Activated T-cell treated with anti-CD3 and anti-CD28 coated beads, Interleukin-2, amount 50 U/mL, for 24 hours (primary cell): ENCODE measurements around the gene SP7.
"Not testable (repeated sequence)": the region's sequence is repeated elsewhere in the genome, so short reads cannot be mapped to it uniquely, and the experiment has no call there.

Experiments used
- DNase-seq: peaks from one replicate; pipeline ENCODE4 v3.0.0-alpha.2; 2020
- H3K27ac Mint-ChIP-seq: 2 replicates; pipeline ENCODE4 v1.8.0; 2020; ENCODE audit warnings: mild to moderate bottlenecking, mixed read lengths
- H3K27me3 Mint-ChIP-seq: 2 replicates; pipeline ENCODE4 v1.8.0; 2020; ENCODE audit warnings: mixed read lengths
- H3K36me3 Mint-ChIP-seq: 2 replicates; pipeline ENCODE4 v1.8.0; 2020; ENCODE audit warnings: low read depth, mixed read lengths
- H3K4me1 Mint-ChIP-seq: 2 replicates; pipeline ENCODE4 v1.8.0; 2020; ENCODE audit warnings: low read depth, mixed read lengths
- H3K4me3 Mint-ChIP-seq: 2 replicates; pipeline ENCODE4 v1.8.0; 2020; ENCODE audit warnings: mild to moderate bottlenecking, moderate library complexity, mixed read lengths
- H3K9me3 Mint-ChIP-seq: 2 replicates; pipeline ENCODE4 v1.8.0; 2020; ENCODE audit warnings: mixed read lengths

Gene SP7

DNA sequence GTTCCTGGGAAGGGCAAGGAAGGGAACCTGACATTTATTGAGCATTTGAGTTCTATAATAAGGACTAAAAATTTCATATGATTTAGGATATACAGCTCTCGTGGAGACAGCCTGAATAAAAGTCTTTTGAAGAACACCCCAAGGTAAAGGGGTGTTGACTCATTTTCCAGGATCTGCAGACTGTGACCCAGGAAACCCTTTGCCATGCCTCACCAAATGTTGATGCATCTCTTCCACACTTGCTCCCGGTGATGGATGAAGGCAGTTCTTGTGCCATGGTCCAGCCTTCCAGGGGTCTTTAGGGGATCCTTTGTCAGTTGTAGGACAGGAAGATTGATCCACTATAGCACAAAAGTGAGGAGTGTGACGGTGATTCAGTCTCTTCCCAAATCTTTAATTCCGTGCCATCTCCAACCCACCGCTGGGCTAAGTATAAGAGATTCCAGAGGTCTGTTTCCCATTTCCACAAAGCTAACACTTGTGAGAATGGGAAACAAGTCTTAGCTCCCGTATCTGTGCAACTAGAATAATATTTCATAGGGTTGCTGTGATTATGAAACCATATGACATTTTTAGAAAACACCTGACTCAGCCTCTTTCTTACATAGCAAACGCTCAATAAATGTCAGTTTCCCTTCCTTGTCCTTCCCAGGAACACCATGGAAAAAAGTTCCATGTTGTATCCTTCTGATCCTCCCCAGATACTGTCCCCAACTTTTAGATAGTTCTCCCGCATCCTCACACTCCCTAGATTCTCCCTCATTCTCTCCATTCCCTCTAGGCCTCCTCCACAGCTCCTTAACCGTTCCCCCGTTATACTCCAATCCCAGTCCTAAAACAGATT, 15.6 kb downstream of the SP7 start:
- H3K4me1 Mint-ChIP-seq: peaks cover 47% of the 10 kb centered on the region
- H3K27me3 Mint-ChIP-seq: no peaks in the 10 kb centered on the region
- no peaks in the 10 kb centered on the region for H3K9me3 Mint-ChIP-seq
- peaks cover 46% of the 10 kb centered on the region for H3K36me3 Mint-ChIP-seq
- DNase-seq: no peak
- H3K4me3 Mint-ChIP-seq: peak overlapping the region; percentile 95
- H3K27ac Mint-ChIP-seq: peak overlapping the region; percentile 99

DNA sequence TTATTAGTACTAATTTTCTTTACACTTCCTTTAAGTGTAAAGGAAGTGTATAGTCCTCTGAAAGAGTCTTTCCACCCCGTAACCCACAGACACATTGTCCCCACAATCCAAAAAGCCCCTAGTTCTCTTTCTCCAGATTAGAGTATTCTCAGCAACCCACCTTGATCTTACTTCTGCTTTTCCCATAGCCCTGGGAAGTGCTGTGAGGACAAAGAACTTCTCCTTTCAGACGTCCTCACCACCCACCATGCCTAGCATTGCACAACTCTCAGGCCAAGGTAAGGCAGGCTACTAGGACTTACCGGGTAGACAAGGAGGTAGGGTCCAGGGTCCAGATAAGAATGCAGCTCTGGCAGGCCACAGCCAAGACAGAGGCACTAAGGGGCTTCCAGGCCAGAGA, 22.2 kb downstream of the SP7 start:
- peak overlapping the region; percentile 66 for H3K27ac Mint-ChIP-seq
- no peaks in the 10 kb centered on the region for H3K27me3 Mint-ChIP-seq
- H3K4me1 Mint-ChIP-seq: peaks cover 9% of the 10 kb centered on the region
- H3K36me3 Mint-ChIP-seq: peaks cover 79% of the 10 kb centered on the region
- DNase-seq: no peak
- H3K9me3 Mint-ChIP-seq: no peaks in the 10 kb centered on the region
- H3K4me3 Mint-ChIP-seq: no peak overlapping the region

DNA sequence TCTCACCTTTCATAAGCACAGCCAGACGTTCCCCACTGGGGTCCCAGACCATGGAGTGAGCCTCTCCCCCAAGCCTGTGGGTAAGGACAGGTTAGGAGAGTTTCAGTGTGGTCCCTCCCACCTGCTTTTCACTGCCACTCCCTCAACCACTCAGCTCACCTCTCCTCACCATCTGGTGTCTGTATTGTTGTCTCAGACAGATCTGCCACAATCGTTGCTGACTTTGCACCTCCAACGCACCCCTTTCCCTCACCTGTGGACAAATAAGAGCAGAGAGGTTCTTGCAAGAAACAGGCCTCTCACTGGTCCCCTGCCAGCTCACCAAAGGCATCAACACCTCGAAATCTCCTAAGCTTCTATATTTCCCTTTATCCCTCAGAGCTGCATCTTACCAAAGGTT, 27.9 kb downstream of the SP7 start:
- Mint-ChIP-seq H3K4me1 (peaks cover 1% of the 10 kb centered on the region), H3K36me3 (peaks cover 84% of the 10 kb centered on the region), H3K27me3 (no peaks in the 10 kb centered on the region), H3K4me3 (no peak overlapping the region), H3K9me3 (no peaks in the 10 kb centered on the region), H3K27ac (peak overlapping the region; percentile 34)
- no peak for DNase-seq

DNA sequence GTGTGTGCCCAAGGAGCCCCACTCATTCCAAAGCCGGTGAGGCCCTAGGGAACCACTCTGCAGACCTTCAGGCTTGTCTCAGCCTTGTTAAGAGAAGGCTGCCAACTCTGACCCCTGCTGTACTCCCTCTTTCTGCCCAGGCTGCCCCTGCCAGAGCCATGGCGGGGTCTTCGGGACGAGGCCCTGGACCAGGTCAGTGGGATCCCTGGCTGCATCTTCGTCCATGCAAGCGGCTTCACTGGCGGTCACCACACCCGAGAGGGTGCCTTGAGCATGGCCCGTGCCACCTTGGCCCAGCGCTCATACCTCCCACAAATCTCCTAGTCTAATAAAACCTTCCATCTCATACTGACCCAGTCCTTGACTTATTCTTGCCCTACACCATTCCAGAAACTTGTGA, 29.3 kb downstream of the SP7 start:
- peak overlapping the region; percentile 4 for H3K27ac Mint-ChIP-seq
- no peak for DNase-seq
- no peak overlapping the region for H3K4me3 Mint-ChIP-seq
- H3K27me3 Mint-ChIP-seq: no peaks in the 10 kb centered on the region
- no peaks in the 10 kb centered on the region for H3K9me3 Mint-ChIP-seq
- H3K36me3 Mint-ChIP-seq: peaks cover 93% of the 10 kb centered on the region
- H3K4me1 Mint-ChIP-seq: peaks cover 14% of the 10 kb centered on the region

DNA sequence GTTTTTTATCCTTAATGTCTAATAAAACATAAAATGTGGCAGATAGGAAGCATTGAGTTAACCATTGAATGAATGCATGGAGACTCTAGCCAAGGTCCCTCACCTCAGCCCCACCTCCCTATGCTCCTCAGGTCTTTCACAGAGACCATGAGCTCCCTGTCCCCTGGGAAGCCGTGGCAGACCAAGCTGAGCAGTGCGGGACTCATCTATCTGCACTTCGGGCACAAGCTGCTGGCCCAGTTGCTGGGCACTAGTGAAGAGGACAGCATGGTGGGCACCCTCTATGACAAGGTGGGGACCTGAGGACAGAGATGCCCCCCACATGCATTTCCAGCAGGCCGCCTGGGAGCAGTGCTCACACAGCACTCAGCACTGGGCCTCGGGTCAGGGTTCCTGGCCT, 33.3 kb downstream of the SP7 start:
- Mint-ChIP-seq H3K4me3 (peak overlapping the region; percentile 6), H3K27ac (peak overlapping the region; percentile 28), H3K27me3 (no peaks in the 10 kb centered on the region), H3K9me3 (no peaks in the 10 kb centered on the region), H3K4me1 (peaks cover 49% of the 10 kb centered on the region), H3K36me3 (peaks cover 96% of the 10 kb centered on the region)
- DNase-seq: no peak

DNA sequence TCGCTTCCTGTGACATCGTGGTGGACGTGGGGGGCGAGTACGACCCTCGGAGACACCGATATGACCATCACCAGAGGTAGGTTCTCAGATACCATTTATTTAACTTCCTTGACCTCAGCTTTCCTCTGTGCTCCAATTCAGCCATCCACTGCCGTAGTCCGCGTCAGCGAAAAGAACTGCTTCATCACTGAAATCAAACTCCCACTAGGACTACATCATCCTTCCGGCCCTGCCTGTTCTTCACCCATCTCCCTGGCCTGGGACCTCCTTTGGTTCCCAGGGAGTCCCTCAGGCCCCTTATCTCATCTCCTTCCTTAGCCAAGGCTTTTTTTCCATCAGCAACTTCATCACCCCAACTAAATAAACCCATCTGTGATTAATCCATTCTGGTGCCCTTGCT, 36.0 kb downstream of the SP7 start:
- no peak for DNase-seq
- Mint-ChIP-seq H3K36me3 (peaks cover 96% of the 10 kb centered on the region), H3K4me3 (peak overlapping the region; percentile 87), H3K27ac (peak overlapping the region; percentile 91), H3K4me1 (peaks cover 66% of the 10 kb centered on the region), H3K9me3 (no peaks in the 10 kb centered on the region), H3K27me3 (no peaks in the 10 kb centered on the region)

DNA sequence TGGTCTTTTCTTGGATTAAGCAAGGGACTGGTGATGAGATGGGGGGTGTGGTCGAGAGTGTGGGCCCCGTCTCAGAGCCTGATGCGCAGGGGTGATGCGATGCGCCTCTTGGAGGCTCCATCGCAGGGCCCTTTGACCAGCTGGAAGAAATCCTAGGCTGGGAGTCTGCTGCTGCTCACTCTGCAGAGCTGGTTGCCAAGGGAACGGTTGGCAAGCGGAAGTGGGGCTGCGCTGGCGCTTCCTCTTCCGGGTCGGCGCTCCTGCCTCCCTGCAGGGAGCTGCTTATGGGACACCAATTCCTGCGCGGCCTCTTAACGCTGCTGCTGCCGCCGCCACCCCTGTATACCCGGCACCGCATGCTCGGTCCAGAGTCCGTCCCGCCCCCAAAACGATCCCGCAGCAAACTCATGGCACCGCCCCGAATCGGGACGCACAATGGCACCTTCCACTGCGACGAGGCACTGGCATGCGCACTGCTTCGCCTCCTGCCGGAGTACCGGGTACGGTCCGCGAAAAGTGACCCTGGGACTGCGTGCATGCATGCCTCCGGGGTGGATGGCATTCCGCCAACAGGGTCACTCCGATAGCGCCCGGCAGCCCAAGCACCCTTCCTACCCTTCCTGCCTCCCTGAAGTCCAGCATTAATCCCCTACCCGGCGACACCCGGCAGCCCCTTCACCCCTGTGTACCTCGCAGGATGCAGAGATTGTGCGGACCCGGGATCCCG, 36.5 kb downstream of the SP7 start, which contains the start of gene MYG1:
MYG1 (plus strand) TSS at position 242 of the 727 bp plus-strand sequence; CDS start at position 285, 43 bp downstream.
- peak within 1 kb of the TSS; percentile 87 for H3K4me3 Mint-ChIP-seq
- no peaks in the 10 kb centered on the region for H3K9me3 Mint-ChIP-seq
- H3K36me3 Mint-ChIP-seq: peaks cover 98% of the 10 kb centered on the region
- no peaks in the 10 kb centered on the region for H3K27me3 Mint-ChIP-seq
- peak; percentile 89 for DNase-seq
- H3K4me1 Mint-ChIP-seq: peaks cover 72% of the 10 kb centered on the region
- peak within 1 kb of the TSS; percentile 91 for H3K27ac Mint-ChIP-seq

DNA sequence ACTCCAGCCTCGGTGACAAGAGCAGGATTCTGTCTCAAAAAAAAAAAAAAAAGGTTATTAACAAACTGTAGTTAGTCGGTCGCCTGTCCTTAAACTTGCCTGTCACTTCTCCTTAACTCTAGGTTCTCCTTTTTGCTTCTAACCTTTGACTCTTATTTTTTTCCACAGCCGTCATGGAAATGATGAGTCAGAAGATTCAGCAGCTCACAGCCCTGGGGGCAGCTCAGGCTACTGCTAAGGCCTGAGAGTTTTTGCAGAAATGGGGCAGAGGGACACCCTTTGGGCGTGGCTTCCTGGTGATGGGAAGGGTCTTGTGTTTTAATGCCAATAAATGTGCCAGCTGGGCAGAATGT, 37.1 kb downstream of the SP7 start:
- peaks cover 99% of the 10 kb centered on the region for H3K36me3 Mint-ChIP-seq
- no peaks in the 10 kb centered on the region for H3K27me3 Mint-ChIP-seq
- no peaks in the 10 kb centered on the region for H3K9me3 Mint-ChIP-seq
- DNase-seq: no peak
- peaks cover 76% of the 10 kb centered on the region for H3K4me1 Mint-ChIP-seq
- peak overlapping the region; percentile 91 for H3K27ac Mint-ChIP-seq
- peak overlapping the region; percentile 87 for H3K4me3 Mint-ChIP-seq

DNA sequence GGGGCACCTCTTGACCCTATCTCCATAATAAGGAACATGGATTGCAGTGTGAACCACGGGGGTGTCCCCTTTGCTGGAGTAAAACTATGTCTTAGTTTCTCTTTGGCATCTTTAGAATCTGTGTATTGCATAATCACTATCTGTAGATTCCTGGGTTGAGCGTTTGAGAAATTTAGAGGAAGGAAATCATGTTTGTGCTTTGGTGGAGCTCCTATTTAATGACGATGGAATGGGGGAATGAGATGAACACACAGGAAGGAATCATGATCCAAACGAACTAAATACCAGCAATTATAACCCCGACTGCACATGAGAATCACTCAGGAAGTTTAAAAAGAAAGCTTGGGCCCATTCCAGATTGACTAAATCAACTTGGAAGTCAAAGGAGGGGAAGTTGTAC, 38.0 kb downstream of the SP7 start:
- no peaks in the 10 kb centered on the region for H3K9me3 Mint-ChIP-seq
- H3K4me3 Mint-ChIP-seq: peak overlapping the region; percentile 100
- H3K4me1 Mint-ChIP-seq: peaks cover 74% of the 10 kb centered on the region
- no peak for DNase-seq
- no peaks in the 10 kb centered on the region for H3K27me3 Mint-ChIP-seq
- H3K36me3 Mint-ChIP-seq: peaks cover 99% of the 10 kb centered on the region
- H3K27ac Mint-ChIP-seq: peak overlapping the region; percentile 91

DNA sequence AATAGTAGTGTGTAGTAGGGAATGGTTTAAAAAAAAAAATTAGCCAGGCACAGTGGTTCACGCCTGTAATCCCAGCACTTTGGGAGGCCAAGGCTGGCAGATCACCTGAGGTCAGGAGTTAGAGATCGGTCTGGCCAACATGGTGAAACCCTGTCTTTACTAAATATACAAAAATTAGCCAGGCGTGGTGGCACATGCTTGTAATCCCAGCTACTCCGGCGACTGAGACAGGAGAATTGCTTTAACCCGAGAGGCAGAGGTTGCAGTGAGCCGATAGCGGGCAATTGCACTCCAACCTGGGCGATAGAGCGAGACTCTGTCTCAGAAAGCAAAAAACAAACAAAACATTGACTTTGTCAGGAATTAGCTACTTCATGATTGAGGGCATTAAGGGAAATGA, 39.0 kb downstream of the SP7 start:
- peaks cover 64% of the 10 kb centered on the region for H3K4me1 Mint-ChIP-seq
- H3K27me3 Mint-ChIP-seq, H3K9me3 Mint-ChIP-seq, DNase-seq: not testable (repeated sequence)
- H3K4me3 Mint-ChIP-seq: peak overlapping the region; percentile 100
- H3K36me3 Mint-ChIP-seq: peaks cover 99% of the 10 kb centered on the region
- H3K27ac Mint-ChIP-seq: peak overlapping the region; percentile 91

DNA sequence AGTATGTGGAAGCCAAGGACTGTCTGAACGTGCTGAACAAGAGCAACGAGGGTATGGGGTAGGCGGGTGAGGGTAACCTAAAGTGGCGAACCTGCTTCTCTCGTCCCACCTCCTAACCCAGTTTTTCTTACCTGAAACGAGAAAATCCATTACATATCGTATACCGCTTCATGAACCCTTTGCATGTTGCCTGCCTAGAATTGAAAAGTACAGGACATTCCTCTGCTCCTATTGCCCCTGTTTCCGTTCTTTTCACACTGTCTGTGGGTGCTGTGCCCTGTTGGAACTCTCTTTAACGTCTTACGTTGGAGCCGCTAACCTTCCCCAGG, 40.3 kb downstream of the SP7 start:
- Mint-ChIP-seq H3K27me3 (no peaks in the 10 kb centered on the region), H3K9me3 (no peaks in the 10 kb centered on the region), H3K4me1 (peaks cover 52% of the 10 kb centered on the region), H3K36me3 (peaks cover 100% of the 10 kb centered on the region), H3K4me3 (peak overlapping the region; percentile 100), H3K27ac (peak overlapping the region; percentile 91)
- DNase-seq: no peak

DNA sequence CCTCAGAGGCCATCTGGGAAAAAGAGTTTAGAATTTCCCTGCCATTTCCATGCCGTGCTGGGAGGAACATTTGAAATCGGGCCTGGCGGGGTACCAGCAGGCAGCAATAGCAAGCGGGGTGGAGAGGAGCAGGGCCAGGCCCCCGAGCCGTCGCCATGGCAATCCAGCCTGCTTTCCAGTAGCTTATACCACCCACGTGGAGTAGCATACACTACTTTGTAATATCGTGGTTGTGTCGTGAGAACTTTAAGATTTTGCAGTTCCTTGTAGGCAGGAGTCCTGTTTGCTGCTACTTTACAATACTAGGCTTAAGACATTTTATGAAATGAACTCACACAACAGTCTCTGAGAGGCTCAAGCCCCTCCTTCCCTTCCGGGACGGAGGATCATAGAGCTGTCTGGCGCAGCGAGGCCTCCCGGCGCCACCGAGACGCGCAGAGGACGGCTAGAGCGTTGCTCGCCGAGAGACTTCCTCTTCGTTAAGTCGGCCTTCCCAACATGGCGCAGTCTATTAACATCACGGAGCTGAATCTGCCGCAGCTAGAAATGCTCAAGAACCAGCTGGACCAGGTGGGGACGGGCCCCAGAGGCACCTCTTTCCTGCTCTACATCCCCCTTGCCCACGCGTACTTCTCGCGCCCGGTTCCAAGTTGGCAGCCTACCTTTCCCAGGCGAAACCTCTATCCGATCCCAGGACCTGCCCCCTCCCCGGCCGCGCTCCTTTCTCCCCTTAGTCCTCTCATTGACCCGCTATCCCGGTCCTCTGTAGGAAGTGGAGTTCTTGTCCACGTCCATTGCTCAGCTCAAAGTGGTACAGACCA, 40.9 kb downstream of the SP7 start, which contains the start of gene PFDN5:
PFDN5 (plus strand) TSS at position 473 of the 821 bp plus-strand sequence; CDS start at position 499, 26 bp downstream.
- Mint-ChIP-seq H3K4me3 (peak within 1 kb of the TSS; percentile 100), H3K36me3 (peaks cover 100% of the 10 kb centered on the region), H3K9me3 (no peaks in the 10 kb centered on the region), H3K4me1 (peaks cover 52% of the 10 kb centered on the region), H3K27ac (peak within 1 kb of the TSS; percentile 91), H3K27me3 (no peaks in the 10 kb centered on the region)
- DNase-seq: peak; percentile 86

DNA sequence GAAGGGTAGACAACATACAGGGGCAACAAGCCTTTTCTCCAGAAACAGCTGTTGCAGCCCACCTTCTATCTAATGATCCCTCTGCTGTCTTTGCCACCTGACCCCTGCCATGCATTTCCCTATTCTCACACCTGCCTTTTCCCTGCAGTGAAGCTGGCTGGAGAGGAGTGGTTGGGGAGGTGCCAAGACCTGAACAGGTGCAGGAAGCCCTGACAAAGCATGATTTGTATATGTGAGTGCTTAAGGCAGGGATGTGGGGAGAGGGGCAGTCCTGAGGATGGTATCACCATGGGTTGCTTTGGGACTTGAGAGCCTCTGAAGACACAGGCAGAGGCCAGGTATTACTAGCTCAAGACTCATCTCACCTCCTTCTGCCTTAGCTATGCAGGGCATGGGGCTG, 43.7 kb downstream of the SP7 start:
- H3K4me3 Mint-ChIP-seq: no peak overlapping the region
- H3K36me3 Mint-ChIP-seq: peaks cover 100% of the 10 kb centered on the region
- H3K9me3 Mint-ChIP-seq: no peaks in the 10 kb centered on the region
- no peak overlapping the region for H3K27ac Mint-ChIP-seq
- H3K4me1 Mint-ChIP-seq: peaks cover 39% of the 10 kb centered on the region
- no peaks in the 10 kb centered on the region for H3K27me3 Mint-ChIP-seq
- DNase-seq: no peak

DNA sequence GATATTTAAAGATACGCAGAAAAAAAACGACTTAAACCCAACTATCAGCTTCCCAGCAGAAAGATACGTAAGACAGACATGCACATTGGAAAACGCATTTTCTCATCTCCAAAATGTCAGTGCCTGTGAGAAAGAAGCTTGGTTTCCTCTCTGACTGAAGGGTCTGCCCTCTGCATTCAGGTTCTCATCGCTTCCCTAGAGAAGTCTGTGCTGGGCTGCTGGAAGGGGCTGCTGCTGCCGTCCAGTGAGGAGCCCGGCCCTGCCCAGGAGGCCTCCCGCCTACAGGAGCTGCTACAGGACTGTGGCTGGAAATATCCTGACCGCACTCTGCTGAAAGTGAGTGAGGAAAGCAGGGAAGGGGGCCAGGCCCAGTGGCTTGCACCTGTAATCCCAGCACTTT, 45.5 kb downstream of the SP7 start:
- H3K9me3 Mint-ChIP-seq: no peaks in the 10 kb centered on the region
- peaks cover 99% of the 10 kb centered on the region for H3K36me3 Mint-ChIP-seq
- peaks cover 28% of the 10 kb centered on the region for H3K4me1 Mint-ChIP-seq
- H3K27ac Mint-ChIP-seq: peak overlapping the region; percentile 80
- H3K4me3 Mint-ChIP-seq: no peak overlapping the region
- H3K27me3 Mint-ChIP-seq: no peaks in the 10 kb centered on the region
- peak; percentile 49 for DNase-seq
